WTC11 (cell line): ENCODE measurements around the gene LINC00237. TPM values are rescaled to one million over a fixed set of nuclear protein-coding genes. Genes with fewer than 3 reads are reported as not detected.

Source experiments
- ATAC-seq: fragments of 200-7000 bp; cut with Tn5 transposase; 2 replicates; pipeline ENCODE4 v1.10.0; 2021; ENCODE audit warnings: mild to moderate bottlenecking, moderate library complexity
- CTCF ChIA-PET: fragments of 300-600 bp; sonication (Branson Sonifier 250); formaldehyde crosslinking; loops from one replicate; lab custom pipeline; 2021; ENCODE audit warnings: antibody characterized with exemption; lab: Charles Lee
- POLR2A ChIA-PET: fragments of 350-600 bp; sonication (Branson Sonifier 250); formaldehyde crosslinking; loops from one replicate; lab custom pipeline; 2021; ENCODE audit warnings: antibody characterized with exemption; lab: Charles Lee
- DNase-seq: peaks from one replicate; pipeline ENCODE4 v3.0.0; 2021; ENCODE audit warnings: low spot score
- H3K27ac Mint-ChIP-seq: 2 replicates; pipeline ENCODE4 v1.8.0; 2021; ENCODE audit warnings: mixed read lengths
- H3K27me3 Mint-ChIP-seq: 2 replicates; pipeline ENCODE4 v1.8.0; 2021; ENCODE audit warnings: low read depth, mild to moderate bottlenecking, moderate library complexity, mixed read lengths
- H3K36me3 Mint-ChIP-seq: 2 replicates; pipeline ENCODE4 v1.8.0; 2021; ENCODE audit warnings: mixed read lengths
- H3K4me1 Mint-ChIP-seq: 2 replicates; pipeline ENCODE4 v1.8.0; 2022; ENCODE audit warnings: mixed read lengths
- H3K4me3 Mint-ChIP-seq: 2 replicates; pipeline ENCODE4 v1.8.0; 2021; ENCODE audit warnings: mild to moderate bottlenecking, moderate library complexity, mixed read lengths
- H3K9me3 Mint-ChIP-seq: 2 replicates; pipeline ENCODE4 v1.8.0; 2021; ENCODE audit warnings: mixed read lengths
- ATF1 ChIP-seq: sonication (generic); formaldehyde crosslinking; IDR thresholded peaks from 2 replicates; pipeline ENCODE4 v1.8.1; 2023; ENCODE audit warnings: mild to moderate bottlenecking, moderate library complexity, missing genetic modification reagents
- CBFB ChIP-seq: sonication (generic); formaldehyde crosslinking; IDR thresholded peaks from 2 replicates; pipeline ENCODE4 v1.8.1; 2022; ENCODE audit warnings: mild to moderate bottlenecking, low read depth, missing genetic modification reagents
- CREM ChIP-seq: sonication (generic); formaldehyde crosslinking; IDR thresholded peaks from 2 replicates; pipeline ENCODE4 v1.8.1; 2022; ENCODE audit warnings: mild to moderate bottlenecking, missing genetic modification reagents, moderate library complexity
- ELF4 ChIP-seq: sonication (generic); formaldehyde crosslinking; IDR thresholded peaks from 2 replicates; pipeline ENCODE4 v1.8.1; 2022; ENCODE audit warnings: low read depth, mild to moderate bottlenecking, moderate library complexity, missing genetic modification reagents
- NFE2L1 ChIP-seq: sonication (generic); formaldehyde crosslinking; IDR thresholded peaks from 2 replicates; pipeline ENCODE4 v1.8.1; 2023; ENCODE audit warnings: missing genetic modification reagents
- NFYB ChIP-seq: sonication (generic); formaldehyde crosslinking; conservative IDR thresholded peaks from 2 replicates; pipeline ENCODE4 v1.8.0; 2022; ENCODE audit warnings: low read depth, missing genetic modification reagents
- NR1H2 ChIP-seq: sonication (generic); formaldehyde crosslinking; IDR thresholded peaks from 2 replicates; pipeline ENCODE4 v1.9.0; 2021; ENCODE audit warnings: mild to moderate bottlenecking, moderate library complexity, missing genetic modification reagents
- OVOL2 ChIP-seq: fragments of 250-450 bp; sonication (Bioruptor Pico); IDR thresholded peaks from 2 replicates; pipeline ENCODE4 v1.9.0; 2021; ENCODE audit warnings: mild to moderate bottlenecking, borderline replicate concordance
- PRRX2 ChIP-seq: fragments of 250-450 bp; sonication (Bioruptor Pico); IDR thresholded peaks from 2 replicates; pipeline ENCODE4 v1.8.0; 2021; ENCODE audit warnings: mild to moderate bottlenecking
- RELA ChIP-seq: sonication (generic); formaldehyde crosslinking; IDR thresholded peaks from 2 replicates; pipeline ENCODE4 v1.8.1; 2022; ENCODE audit warnings: missing genetic modification reagents, mild to moderate bottlenecking, borderline replicate concordance
- SOX15 ChIP-seq: fragments of 250-450 bp; sonication (Bioruptor Pico); IDR thresholded peaks from 2 replicates; pipeline ENCODE4 v1.9.0; 2021; ENCODE audit warnings: mild to moderate bottlenecking
- ZNF121 ChIP-seq: sonication (generic); formaldehyde crosslinking; IDR thresholded peaks from 2 replicates; pipeline ENCODE4 v1.8.0; 2023; ENCODE audit warnings: missing genetic modification reagents
- ZNF138 ChIP-seq: sonication (generic); formaldehyde crosslinking; conservative IDR thresholded peaks from 2 replicates; pipeline ENCODE4 v1.8.1; 2022; ENCODE audit warnings: mild to moderate bottlenecking, moderate library complexity, missing genetic modification reagents
- ZNF416 ChIP-seq: fragments of 250-450 bp; sonication (Bioruptor Pico); IDR thresholded peaks from 2 replicates; pipeline ENCODE4 v1.9.0; 2021; ENCODE audit warnings: mild to moderate bottlenecking, inconsistent platforms
- ZNF423 ChIP-seq: fragments of 250-450 bp; sonication (Bioruptor Pico); IDR thresholded peaks from 2 replicates; pipeline ENCODE4 v2.1.2; 2022; ENCODE audit warnings: mild to moderate bottlenecking, moderate library complexity
- total RNA-seq: library from RNA; stranded (reverse); gene quantifications from 3 replicates; pipeline ENCODE4 v1.2.3, GENCODE V29; 2021
- TF ChIP-seq, protein P1 (sequence below): sonication (generic); formaldehyde crosslinking; IDR thresholded peaks from 2 replicates; pipeline ENCODE4 v1.8.1; 2023; ENCODE audit warnings: mild to moderate bottlenecking, missing genetic modification reagents, borderline replicate concordance
- TF ChIP-seq, protein P2 (sequence below): sonication (generic); formaldehyde crosslinking; IDR thresholded peaks from 2 replicates; pipeline ENCODE4 v1.8.1; 2022; ENCODE audit warnings: low read depth, mild to moderate bottlenecking, moderate library complexity, missing genetic modification reagents, borderline replicate concordance
- TF ChIP-seq, protein P3 (sequence below): sonication (generic); formaldehyde crosslinking; IDR thresholded peaks from 2 replicates; pipeline ENCODE4 v1.8.1; 2022; ENCODE audit warnings: missing genetic modification reagents, borderline replicate concordance
- TF ChIP-seq, protein P4 (sequence below): sonication (generic); formaldehyde crosslinking; IDR thresholded peaks from 2 replicates; pipeline ENCODE4 v1.8.1; 2023; ENCODE audit warnings: mild to moderate bottlenecking, missing genetic modification reagents
- TF ChIP-seq, protein P5 (sequence below): sonication (generic); formaldehyde crosslinking; IDR thresholded peaks from 2 replicates; pipeline ENCODE4 v1.8.0; 2022; ENCODE audit warnings: mild to moderate bottlenecking, missing genetic modification reagents
- TF ChIP-seq, protein P6 (sequence below): sonication (generic); formaldehyde crosslinking; IDR thresholded peaks from 2 replicates; pipeline ENCODE4 v1.8.0; 2022; ENCODE audit warnings: mild to moderate bottlenecking, missing genetic modification reagents

The LINC00237 gene
- total RNA-seq, 1 experiment from 2014 or later: 3.1 TPM

DNA sequence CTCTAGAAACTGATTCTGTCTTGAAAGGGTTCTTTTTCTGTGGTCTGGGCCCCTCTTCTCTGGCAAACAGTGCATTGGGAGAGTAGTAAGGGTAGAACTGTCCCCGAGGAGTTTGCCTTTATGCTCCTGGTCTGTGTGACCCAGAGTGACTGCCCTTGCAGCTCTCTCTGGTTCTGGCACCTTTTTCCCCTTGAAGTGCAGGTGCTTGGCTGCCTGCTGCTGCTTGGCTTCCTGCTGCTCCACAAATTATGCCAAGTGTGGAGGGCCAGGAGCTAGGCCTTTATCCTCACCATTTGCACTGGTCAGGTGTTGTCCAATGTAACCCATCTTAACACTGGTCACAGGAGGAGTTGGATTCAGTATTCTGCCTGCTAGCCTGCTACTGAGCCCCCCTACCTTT, 30.9 kb upstream of the LINC00237 start:
- no peaks in the 10 kb centered on the region for H3K9me3 Mint-ChIP-seq
- peak overlapping the region; percentile 35; the same call in 1 of the 2 replicates for H3K27ac Mint-ChIP-seq
- ChIA-PET POLR2A (interaction anchor here (0.6 kb wide), 1 partner anchor 10 kb away, joined by 4 read pairs; no protein-coding TSS in a partner anchor), CTCF (interaction anchor here (1.0 kb wide), 1 partner anchor 277 kb away, joined by 3 read pairs; no protein-coding TSS in a partner anchor)
- H3K27me3 Mint-ChIP-seq: no peaks in the 10 kb centered on the region
- DNase-seq (no peak), ATAC-seq (no peak)
- H3K4me1 Mint-ChIP-seq: peaks cover 19% of the 10 kb centered on the region
- no peak overlapping the region for H3K4me3 Mint-ChIP-seq
- TF ChIP-seq PRRX2: no peak
- TF ChIP-seq, protein P1, sequence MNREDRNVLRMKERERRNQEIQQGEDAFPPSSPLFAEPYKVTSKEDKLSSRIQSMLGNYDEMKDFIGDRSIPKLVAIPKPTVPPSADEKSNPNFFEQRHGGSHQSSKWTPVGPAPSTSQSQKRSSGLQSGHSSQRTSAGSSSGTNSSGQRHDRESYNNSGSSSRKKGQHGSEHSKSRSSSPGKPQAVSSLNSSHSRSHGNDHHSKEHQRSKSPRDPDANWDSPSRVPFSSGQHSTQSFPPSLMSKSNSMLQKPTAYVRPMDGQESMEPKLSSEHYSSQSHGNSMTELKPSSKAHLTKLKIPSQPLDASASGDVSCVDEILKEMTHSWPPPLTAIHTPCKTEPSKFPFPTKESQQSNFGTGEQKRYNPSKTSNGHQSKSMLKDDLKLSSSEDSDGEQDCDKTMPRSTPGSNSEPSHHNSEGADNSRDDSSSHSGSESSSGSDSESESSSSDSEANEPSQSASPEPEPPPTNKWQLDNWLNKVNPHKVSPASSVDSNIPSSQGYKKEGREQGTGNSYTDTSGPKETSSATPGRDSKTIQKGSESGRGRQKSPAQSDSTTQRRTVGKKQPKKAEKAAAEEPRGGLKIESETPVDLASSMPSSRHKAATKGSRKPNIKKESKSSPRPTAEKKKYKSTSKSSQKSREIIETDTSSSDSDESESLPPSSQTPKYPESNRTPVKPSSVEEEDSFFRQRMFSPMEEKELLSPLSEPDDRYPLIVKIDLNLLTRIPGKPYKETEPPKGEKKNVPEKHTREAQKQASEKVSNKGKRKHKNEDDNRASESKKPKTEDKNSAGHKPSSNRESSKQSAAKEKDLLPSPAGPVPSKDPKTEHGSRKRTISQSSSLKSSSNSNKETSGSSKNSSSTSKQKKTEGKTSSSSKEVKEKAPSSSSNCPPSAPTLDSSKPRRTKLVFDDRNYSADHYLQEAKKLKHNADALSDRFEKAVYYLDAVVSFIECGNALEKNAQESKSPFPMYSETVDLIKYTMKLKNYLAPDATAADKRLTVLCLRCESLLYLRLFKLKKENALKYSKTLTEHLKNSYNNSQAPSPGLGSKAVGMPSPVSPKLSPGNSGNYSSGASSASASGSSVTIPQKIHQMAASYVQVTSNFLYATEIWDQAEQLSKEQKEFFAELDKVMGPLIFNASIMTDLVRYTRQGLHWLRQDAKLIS (CRISPR knock-in tag): no peak
- TF ChIP-seq RELA (CRISPR knock-in tag): no peak
- TF ChIP-seq, protein P2, sequence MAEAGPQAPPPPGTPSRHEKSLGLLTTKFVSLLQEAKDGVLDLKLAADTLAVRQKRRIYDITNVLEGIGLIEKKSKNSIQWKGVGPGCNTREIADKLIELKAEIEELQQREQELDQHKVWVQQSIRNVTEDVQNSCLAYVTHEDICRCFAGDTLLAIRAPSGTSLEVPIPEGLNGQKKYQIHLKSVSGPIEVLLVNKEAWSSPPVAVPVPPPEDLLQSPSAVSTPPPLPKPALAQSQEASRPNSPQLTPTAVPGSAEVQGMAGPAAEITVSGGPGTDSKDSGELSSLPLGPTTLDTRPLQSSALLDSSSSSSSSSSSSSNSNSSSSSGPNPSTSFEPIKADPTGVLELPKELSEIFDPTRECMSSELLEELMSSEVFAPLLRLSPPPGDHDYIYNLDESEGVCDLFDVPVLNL (CRISPR knock-in tag): no peak
- TF ChIP-seq ZNF423: no peak
- no peak for TF ChIP-seq ELF4 (CRISPR knock-in tag)
- peaks cover 21% of the 10 kb centered on the region for H3K36me3 Mint-ChIP-seq

DNA sequence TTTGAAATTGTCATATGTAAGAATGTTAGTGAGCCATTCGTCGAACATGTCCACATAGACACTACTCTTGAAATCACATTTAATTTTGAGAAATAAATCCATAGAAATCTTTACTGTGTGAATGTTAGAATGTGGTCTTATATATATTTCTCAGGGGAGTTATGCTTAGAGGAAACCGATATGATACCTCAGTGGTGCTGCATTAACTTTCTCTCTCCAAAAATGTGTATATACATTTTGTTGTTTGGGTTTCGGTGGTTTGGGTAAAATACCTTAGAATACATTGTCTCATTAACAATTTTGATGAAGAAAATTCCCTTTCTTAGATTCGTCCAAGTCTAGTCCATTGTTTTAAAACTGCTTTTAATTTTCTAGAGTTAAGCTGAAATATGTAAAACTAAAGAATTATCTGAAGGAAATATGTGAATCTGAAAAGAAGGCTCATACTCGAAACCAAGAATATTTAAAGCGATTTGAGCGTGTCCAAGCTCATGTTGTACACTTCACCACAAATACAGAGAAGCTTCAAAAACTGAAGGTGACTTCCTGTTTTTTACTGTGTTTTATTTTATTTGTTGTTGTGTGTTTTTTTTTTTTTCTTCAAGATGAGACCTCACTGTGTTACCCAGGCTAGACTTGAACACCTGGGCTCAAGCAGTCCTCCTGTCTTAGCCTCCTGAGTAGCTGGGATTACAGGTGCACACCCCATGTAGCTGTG, 30.0 kb upstream of the LINC00237 start:
- H3K9me3 Mint-ChIP-seq: no peaks in the 10 kb centered on the region
- peaks cover 21% of the 10 kb centered on the region for H3K36me3 Mint-ChIP-seq
- H3K4me3 Mint-ChIP-seq: no peak overlapping the region
- DNase-seq (no peak), ATAC-seq (no peak)
- H3K4me1 Mint-ChIP-seq: peaks cover 26% of the 10 kb centered on the region
- H3K27me3 Mint-ChIP-seq: no peaks in the 10 kb centered on the region
- ChIA-PET CTCF (interaction anchor here (1.0 kb wide), 1 partner anchor 276 kb away, joined by 3 read pairs; no protein-coding TSS in a partner anchor), POLR2A (interaction anchor here (0.6 kb wide), 1 partner anchor 11 kb away, joined by 4 read pairs; no protein-coding TSS in a partner anchor)
- TF ChIP-seq NFE2L1 (CRISPR knock-in tag) (no peak), ATF1 (CRISPR knock-in tag) (no peak), OVOL2 (no peak), ZNF138 (CRISPR knock-in tag) (no peak), CREM (no peak), SOX15 (CRISPR knock-in tag) (no peak), CBFB (CRISPR knock-in tag) (no peak), ZNF121 (CRISPR knock-in tag) (no peak), NFYB (CRISPR knock-in tag) (no peak), NR1H2 (CRISPR knock-in tag) (no peak), ZNF416 (CRISPR knock-in tag) (no peak), ZNF423 (no peak)
- TF ChIP-seq, protein P3, sequence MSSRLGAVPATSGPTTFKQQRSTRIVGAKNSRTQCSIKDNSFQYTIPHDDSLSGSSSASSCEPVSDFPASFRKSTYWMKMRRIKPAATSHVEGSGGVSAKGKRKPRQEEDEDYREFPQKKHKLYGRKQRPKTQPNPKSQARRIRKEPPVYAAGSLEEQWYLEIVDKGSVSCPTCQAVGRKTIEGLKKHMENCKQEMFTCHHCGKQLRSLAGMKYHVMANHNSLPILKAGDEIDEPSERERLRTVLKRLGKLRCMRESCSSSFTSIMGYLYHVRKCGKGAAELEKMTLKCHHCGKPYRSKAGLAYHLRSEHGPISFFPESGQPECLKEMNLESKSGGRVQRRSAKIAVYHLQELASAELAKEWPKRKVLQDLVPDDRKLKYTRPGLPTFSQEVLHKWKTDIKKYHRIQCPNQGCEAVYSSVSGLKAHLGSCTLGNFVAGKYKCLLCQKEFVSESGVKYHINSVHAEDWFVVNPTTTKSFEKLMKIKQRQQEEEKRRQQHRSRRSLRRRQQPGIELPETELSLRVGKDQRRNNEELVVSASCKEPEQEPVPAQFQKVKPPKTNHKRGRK: no peak
- TF ChIP-seq, protein P4, sequence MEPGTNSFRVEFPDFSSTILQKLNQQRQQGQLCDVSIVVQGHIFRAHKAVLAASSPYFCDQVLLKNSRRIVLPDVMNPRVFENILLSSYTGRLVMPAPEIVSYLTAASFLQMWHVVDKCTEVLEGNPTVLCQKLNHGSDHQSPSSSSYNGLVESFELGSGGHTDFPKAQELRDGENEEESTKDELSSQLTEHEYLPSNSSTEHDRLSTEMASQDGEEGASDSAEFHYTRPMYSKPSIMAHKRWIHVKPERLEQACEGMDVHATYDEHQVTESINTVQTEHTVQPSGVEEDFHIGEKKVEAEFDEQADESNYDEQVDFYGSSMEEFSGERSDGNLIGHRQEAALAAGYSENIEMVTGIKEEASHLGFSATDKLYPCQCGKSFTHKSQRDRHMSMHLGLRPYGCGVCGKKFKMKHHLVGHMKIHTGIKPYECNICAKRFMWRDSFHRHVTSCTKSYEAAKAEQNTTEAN (CRISPR knock-in tag): no peak
- TF ChIP-seq, protein P5, sequence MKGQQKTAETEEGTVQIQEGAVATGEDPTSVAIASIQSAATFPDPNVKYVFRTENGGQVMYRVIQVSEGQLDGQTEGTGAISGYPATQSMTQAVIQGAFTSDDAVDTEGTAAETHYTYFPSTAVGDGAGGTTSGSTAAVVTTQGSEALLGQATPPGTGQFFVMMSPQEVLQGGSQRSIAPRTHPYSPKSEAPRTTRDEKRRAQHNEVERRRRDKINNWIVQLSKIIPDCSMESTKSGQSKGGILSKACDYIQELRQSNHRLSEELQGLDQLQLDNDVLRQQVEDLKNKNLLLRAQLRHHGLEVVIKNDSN (CRISPR knock-in tag): no peak
- TF ChIP-seq, protein P6, sequence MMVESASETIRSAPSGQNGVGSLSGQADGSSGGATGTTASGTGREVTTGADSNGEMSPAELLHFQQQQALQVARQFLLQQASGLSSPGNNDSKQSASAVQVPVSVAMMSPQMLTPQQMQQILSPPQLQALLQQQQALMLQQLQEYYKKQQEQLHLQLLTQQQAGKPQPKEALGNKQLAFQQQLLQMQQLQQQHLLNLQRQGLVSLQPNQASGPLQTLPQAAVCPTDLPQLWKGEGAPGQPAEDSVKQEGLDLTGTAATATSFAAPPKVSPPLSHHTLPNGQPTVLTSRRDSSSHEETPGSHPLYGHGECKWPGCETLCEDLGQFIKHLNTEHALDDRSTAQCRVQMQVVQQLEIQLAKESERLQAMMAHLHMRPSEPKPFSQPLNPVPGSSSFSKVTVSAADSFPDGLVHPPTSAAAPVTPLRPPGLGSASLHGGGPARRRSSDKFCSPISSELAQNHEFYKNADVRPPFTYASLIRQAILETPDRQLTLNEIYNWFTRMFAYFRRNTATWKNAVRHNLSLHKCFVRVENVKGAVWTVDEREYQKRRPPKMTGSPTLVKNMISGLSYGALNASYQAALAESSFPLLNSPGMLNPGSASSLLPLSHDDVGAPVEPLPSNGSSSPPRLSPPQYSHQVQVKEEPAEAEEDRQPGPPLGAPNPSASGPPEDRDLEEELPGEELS: no peak
- H3K27ac Mint-ChIP-seq: peak overlapping the region; percentile 76
